ENCODE results near the gene S100A14. TPM values are rescaled to one million over a fixed set of nuclear protein-coding genes. Genes with fewer than 3 reads are reported as not detected.

S100A14 gene
- total RNA-seq, 6 donors from 2014 or later: 76.5 to 239 (median 133) TPM

DNA sequence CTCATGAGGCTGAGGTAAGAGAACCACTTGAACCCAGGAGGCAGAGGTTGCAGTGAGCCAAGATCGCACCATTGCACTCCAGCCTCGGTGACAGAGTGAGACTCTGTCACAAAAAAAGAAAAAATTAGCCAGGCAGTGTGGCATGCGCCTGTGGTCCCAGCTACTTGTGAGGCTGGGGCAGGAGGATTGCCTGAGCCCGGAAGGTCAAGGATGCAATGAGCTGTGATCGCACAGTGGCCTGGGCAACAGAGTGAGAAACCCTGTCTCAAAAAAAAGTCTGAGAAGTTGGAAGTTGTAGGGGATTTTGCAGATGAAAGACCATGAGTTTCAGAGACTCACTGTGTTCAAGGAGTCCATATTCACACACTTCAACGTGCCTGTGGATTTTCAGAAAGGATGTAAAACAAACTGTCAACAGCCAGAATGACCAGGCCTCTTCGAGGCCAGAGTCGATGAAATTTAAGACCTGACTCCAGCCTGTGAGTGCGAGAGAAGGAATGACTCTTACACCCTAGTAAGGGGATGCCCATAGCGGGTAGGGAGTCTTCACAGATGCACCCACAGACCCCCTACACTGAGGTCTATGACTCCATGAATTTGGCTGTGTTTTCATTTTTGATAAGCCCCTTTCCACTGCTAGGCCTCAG is 9.0 kb upstream of the S100A14 start:
- Histone ChIP-seq H3K36me3 (peaks cover 0 to 9% (median 2%) of the 10 kb centered on the region in 4 donors), H3K27me3 (no peaks in the 10 kb centered on the region), H3K4me3 (peak overlapping the region in 1 of 4 donors; percentile 52), H3K27ac (peak overlapping the region in 3 of 4 donors; percentile 8 to 95 (median 95)), H3K4me1 (peaks cover 33 to 63% (median 45%) of the 10 kb centered on the region in 4 donors), H3K9me3 (no peaks in the 10 kb centered on the region)
- 84 to 88% methylated on average over 10 of the region's 10 CpGs for WGBS, 2 donors
- DNase-seq: no peak
- TF ChIP-seq POLR2A (IDR thresholded peaks at IDR 0.05): no peak
- TF ChIP-seq EP300 (IDR thresholded peaks at IDR 0.05): no peak
- no peak for TF ChIP-seq POLR2AphosphoS5 (IDR thresholded peaks at IDR 0.05)
- TF ChIP-seq, protein P1, sequence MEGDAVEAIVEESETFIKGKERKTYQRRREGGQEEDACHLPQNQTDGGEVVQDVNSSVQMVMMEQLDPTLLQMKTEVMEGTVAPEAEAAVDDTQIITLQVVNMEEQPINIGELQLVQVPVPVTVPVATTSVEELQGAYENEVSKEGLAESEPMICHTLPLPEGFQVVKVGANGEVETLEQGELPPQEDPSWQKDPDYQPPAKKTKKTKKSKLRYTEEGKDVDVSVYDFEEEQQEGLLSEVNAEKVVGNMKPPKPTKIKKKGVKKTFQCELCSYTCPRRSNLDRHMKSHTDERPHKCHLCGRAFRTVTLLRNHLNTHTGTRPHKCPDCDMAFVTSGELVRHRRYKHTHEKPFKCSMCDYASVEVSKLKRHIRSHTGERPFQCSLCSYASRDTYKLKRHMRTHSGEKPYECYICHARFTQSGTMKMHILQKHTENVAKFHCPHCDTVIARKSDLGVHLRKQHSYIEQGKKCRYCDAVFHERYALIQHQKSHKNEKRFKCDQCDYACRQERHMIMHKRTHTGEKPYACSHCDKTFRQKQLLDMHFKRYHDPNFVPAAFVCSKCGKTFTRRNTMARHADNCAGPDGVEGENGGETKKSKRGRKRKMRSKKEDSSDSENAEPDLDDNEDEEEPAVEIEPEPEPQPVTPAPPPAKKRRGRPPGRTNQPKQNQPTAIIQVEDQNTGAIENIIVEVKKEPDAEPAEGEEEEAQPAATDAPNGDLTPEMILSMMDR (IDR thresholded peaks at IDR 0.05): no peak
- no peak for ATAC-seq (ENCODE audit: low FRiP score in 2 of 2)

DNA sequence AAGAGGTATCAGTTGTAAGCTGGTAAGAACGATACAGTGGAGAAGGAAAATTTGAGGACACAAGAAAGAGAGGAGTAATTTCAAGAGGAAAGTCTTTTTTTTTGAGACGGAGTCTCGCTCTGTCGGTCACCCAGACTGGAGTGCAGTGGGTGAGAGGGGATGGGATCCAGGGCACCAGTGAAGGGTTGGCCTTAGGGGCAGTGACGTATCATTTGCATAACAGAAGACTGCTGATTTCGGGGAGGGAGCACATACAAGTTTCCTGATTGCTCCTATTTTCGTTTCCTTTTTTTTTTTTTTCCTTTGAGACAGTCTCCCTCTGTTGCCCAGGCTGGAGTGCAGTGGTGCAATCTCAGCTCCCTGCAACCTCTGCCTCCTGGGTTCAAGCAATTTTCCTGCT is 7.0 kb upstream of the S100A14 start:
- no peaks in the 10 kb centered on the region for H3K9me3 ChIP-seq
- DNase-seq: no peak
- no peaks in the 10 kb centered on the region for H3K27me3 ChIP-seq
- peak overlapping the region in 1 of 4 donors; percentile 95 for H3K27ac ChIP-seq
- H3K4me3 ChIP-seq: no peak overlapping the region
- WGBS, 2 donors: 71 to 77% methylated on average over 7 of the region's 7 CpGs
- TF ChIP-seq, protein P1 (IDR thresholded peaks at IDR 0.05): no peak
- peak in 1 of 4 donors; percentile 27 for TF ChIP-seq POLR2A (IDR thresholded peaks at IDR 0.05)
- peaks cover 28 to 44% (median 41%) of the 10 kb centered on the region in 4 donors for H3K4me1 ChIP-seq
- peaks cover 0 to 16% (median 7%) of the 10 kb centered on the region in 4 donors for H3K36me3 ChIP-seq
- ATAC-seq (ENCODE audit: low FRiP score in 2 of 2): peak in 1 of 2 donors; percentile 37

DNA sequence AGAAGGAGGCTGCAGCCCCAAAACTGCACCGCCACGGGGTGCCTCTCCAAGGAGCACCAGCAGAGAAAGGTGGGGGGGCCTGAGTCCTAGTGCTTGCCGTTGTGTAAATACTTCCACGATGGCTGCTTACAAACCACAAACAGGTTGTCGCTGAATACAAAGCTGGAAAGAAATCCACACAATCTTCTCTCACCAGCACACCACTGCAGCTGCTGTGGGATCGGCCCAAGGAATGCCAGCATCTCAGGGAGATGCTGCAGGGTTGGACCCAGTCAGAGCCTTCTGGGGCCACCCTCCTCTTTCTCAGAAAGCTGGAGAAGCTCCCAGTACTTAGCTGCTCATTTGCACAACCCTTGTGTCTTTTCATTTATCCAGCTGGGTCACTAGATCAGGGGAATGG is 3.0 kb upstream of the S100A14 start:
- ATAC-seq (ENCODE audit: low FRiP score in 2 of 2): no peak
- H3K27me3 ChIP-seq: no peaks in the 10 kb centered on the region
- peaks cover 0 to 16% (median 6%) of the 10 kb centered on the region in 4 donors for H3K36me3 ChIP-seq
- TF ChIP-seq POLR2AphosphoS5 (IDR thresholded peaks at IDR 0.05) (no peak), POLR2A (IDR thresholded peaks at IDR 0.05) (no peak), EP300 (IDR thresholded peaks at IDR 0.05) (no peak)
- TF ChIP-seq, protein P1 (IDR thresholded peaks at IDR 0.05): no peak
- WGBS, 2 donors: 74 to 96% methylated on average over 6 of the region's 6 CpGs
- peaks cover 25 to 39% (median 36%) of the 10 kb centered on the region in 4 donors for H3K4me1 ChIP-seq
- no peak overlapping the region for H3K27ac ChIP-seq
- H3K9me3 ChIP-seq: no peaks in the 10 kb centered on the region
- no peak overlapping the region for H3K4me3 ChIP-seq
- DNase-seq: no peak

DNA sequence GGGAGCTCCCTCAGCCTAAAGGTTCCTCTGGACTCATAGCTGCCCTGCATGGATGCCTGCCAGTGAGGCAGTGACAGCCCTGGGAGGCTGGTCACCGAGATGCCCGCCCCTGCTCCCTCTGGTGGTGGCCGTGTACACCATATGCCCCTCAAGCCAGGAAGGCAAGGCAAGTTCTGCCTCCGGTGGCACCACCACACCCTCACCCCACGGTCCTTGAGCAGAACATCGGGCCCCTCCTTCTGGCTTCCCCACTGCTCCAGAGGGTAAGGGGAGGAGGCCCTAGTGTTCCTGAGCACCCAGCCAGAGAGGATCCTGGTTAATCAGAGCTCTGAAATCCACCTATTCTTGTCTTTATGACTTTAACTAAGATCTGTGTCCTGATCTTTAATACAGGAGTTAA is 1.5 kb upstream of the S100A14 start:
- Histone ChIP-seq H3K4me3 (no peak overlapping the region), H3K27me3 (no peaks in the 10 kb centered on the region), H3K36me3 (peaks cover 0 to 11% (median 6%) of the 10 kb centered on the region in 4 donors), H3K27ac (peak overlapping the region in 3 of 4 donors; percentile 73 to 86 (median 80)), H3K4me1 (peaks cover 20 to 47% (median 37%) of the 10 kb centered on the region in 4 donors), H3K9me3 (no peaks in the 10 kb centered on the region)
- DNase-seq (peak in 1 of 2 donors; percentile 86), ATAC-seq (ENCODE audit: low FRiP score in 2 of 2) (peak in 1 of 2 donors; percentile 90)
- 21 to 35% methylated on average over 2 to 4 of the region's 6 CpGs for WGBS, 2 donors
- TF ChIP-seq EP300 (IDR thresholded peaks at IDR 0.05) (no peak), POLR2A (IDR thresholded peaks at IDR 0.05) (no peak), POLR2AphosphoS5 (IDR thresholded peaks at IDR 0.05) (peak; percentile 50 to 61)
- TF ChIP-seq, protein P1 (IDR thresholded peaks at IDR 0.05): peak in 5 of 6 experiments; percentile 50 to 95 (median 78)

All from upper lobe of left lung (tissue), 6 donors.